OCI-LY7 (cell line): ENCODE measurements around the gene ENTR1. TPM values are rescaled to one million over a fixed set of nuclear protein-coding genes. Genes with fewer than 3 reads are reported as not detected.

ENCODE experiments used
- BruUV-seq: library from RNA; stranded (reverse); fragments of 400-500 nt; replicated peaks from 2 replicates; lab custom pipeline; 2021; lab: Mats Ljungman, UMichigan
- CTCF ChIA-PET: fragments of 300-600 bp; sonication (Branson Sonifier 250); formaldehyde crosslinking; loops from one replicate; lab custom pipeline; 2022; ENCODE audit warnings: antibody characterized with exemption; ENCODE audit not compliant: unreplicated experiment; lab: Charles Lee
- POLR2A ChIA-PET: fragments of 300-600 bp; sonication (Branson Sonifier 250); formaldehyde crosslinking; loops from one replicate; lab custom pipeline; 2022; ENCODE audit warnings: antibody characterized with exemption; lab: Charles Lee
- DNase-seq: peaks from one replicate; pipeline ENCODE4 v3.0.0-alpha.2; 2015; ENCODE audit warnings: low spot score
- H2AFZ ChIP-seq: fragments of 200-600 bp; sonication (generic), shearing (Covaris generic); 2 replicates; pipeline ENCODE4 v1.6.1; 2014; ENCODE audit warnings: mild to moderate bottlenecking, antibody characterized with exemption, low read length, moderate library complexity
- H3K27ac ChIP-seq: fragments of 200-600 bp; sonication (generic); 2 replicates; pipeline ENCODE4 v1.5.1; 2014; ENCODE audit warnings: mixed run types, low read depth, mild to moderate bottlenecking, moderate library complexity, low read length, inconsistent platforms; ENCODE audit not compliant: poor library complexity, severe bottlenecking
- H3K36me3 ChIP-seq: fragments of 200-600 bp; sonication (generic); 2 replicates; pipeline ENCODE4 v1.6.1; 2014; ENCODE audit warnings: mild to moderate bottlenecking, antibody characterized with exemption, low read length, moderate library complexity, mixed read lengths; ENCODE audit not compliant: insufficient read depth
- H3K4me1 ChIP-seq: fragments of 200-600 bp; sonication (generic); 2 replicates; pipeline ENCODE4 v1.5.1; 2014; ENCODE audit warnings: mild to moderate bottlenecking, low read length; ENCODE audit not compliant: insufficient read depth, poor library complexity, severe bottlenecking
- H3K4me2 ChIP-seq: fragments of 200-600 bp; sonication (generic); 2 replicates; pipeline ENCODE4 v1.6.1; 2014; ENCODE audit warnings: mild to moderate bottlenecking, low read length
- H3K4me3 ChIP-seq: fragments of 200-600 bp; sonication (generic); 2 replicates; pipeline ENCODE4 v1.5.1; 2014; ENCODE audit warnings: mild to moderate bottlenecking, low read depth, low read length; ENCODE audit not compliant: poor library complexity, severe bottlenecking
- H3K79me2 ChIP-seq: fragments of 200-600 bp; sonication (generic); 2 replicates; pipeline ENCODE4 v1.6.1; 2016; ENCODE audit warnings: low read depth, mild to moderate bottlenecking, low read length, moderate library complexity, mixed read lengths; ENCODE audit not compliant: insufficient read depth
- H3K9me2 ChIP-seq: fragments of 200-600 bp; sonication (generic); 2 replicates; pipeline ENCODE4 v1.6.1; 2016; ENCODE audit warnings: mild to moderate bottlenecking, low read length, mixed read lengths; ENCODE audit not compliant: insufficient read depth
- H3K9me3 ChIP-seq: fragments of 200-600 bp; sonication (generic); 2 replicates; pipeline ENCODE4 v1.6.1; 2014; ENCODE audit warnings: mild to moderate bottlenecking, mixed run types, low read length, mixed read lengths
- H4K20me1 ChIP-seq: fragments of 200-600 bp; sonication (generic); 2 replicates; pipeline ENCODE4 v1.6.1; 2014; ENCODE audit warnings: mild to moderate bottlenecking, antibody characterized with exemption, low read length, moderate library complexity, mixed read lengths; ENCODE audit not compliant: insufficient read depth
- CTCF ChIP-seq: fragments of 200-600 bp; sonication (generic); conservative IDR thresholded peaks from 2 replicates; pipeline ENCODE4 v1.5.1; 2014; ENCODE audit warnings: mild to moderate bottlenecking, antibody characterized with exemption, low read length, moderate library complexity, mixed read lengths
- EZH2phosphoT487 ChIP-seq: fragments of 200-600 bp; sonication (generic); IDR thresholded peaks from 2 replicates; pipeline ENCODE4 v1.6.1; 2018; ENCODE audit warnings: low read depth, borderline replicate concordance, mild to moderate bottlenecking, mixed run types, antibody characterized with exemption, low read length, moderate library complexity, mixed read lengths
- intact Hi-C: fragments of 100-400 bp; cut with micrococcal nuclease; formaldehyde crosslinking; loops from one replicate; pipeline ENCODE4 v1.10.0; 2022; ENCODE audit not compliant: unreplicated experiment
- total RNA-seq, 2 experiments: library from RNA; depleted of rRNA in 1 of 2; stranded (reverse); fragments of >200 nt in 1 of 2; shearing (Covaris generic) in 1 of 2; gene quantifications; 2 replicates each; pipeline ENCODE4 v1.2.3, GENCODE V29; 2014 to 2022

The ENTR1 gene
- total RNA-seq, 2 experiments from 2014 or later, result 103 to 109 TPM

- Histone ChIP-seq H3K79me2 (peaks cover 10% of the 10 kb centered on the region), H2AFZ (no peak overlapping the region), H4K20me1 (no peaks in the 10 kb centered on the region), H3K27ac (no peak overlapping the region), H3K4me3 (no peak overlapping the region), H3K4me2 (no peak overlapping the region), H3K9me3 (no peaks in the 10 kb centered on the region), H3K9me2 (no peaks in the 10 kb centered on the region), H3K4me1 (peaks cover 4% of the 10 kb centered on the region), H3K36me3 (peaks cover 95% of the 10 kb centered on the region)
- intact Hi-C loops, result no loop called here
- DNase-seq, result no peak
- no TSS peak for BruUV-seq
- POLR2A ChIA-PET, result no interaction called here
- CTCF ChIA-PET, result no interaction called here
- TF ChIP-seq EZH2phosphoT487, result no peak
- no peak for TF ChIP-seq CTCF
These were observed 6.5 kb upstream of the ENTR1 start for GRCh38 chr9:136416914-136417313.

GRCh38 chr9:136416427-136416826 is 6.0 kb upstream of the ENTR1 start:
- no peaks in the 10 kb centered on the region for H4K20me1 ChIP-seq
- no peak overlapping the region for H3K27ac ChIP-seq
- TF ChIP-seq EZH2phosphoT487, result no peak
- TF ChIP-seq CTCF, result no peak
- intact Hi-C loops, result no loop called here
- no peak overlapping the region for H3K4me3 ChIP-seq
- peaks cover 9% of the 10 kb centered on the region for H3K4me1 ChIP-seq
- H3K4me2 ChIP-seq, result no peak overlapping the region
- no peak for DNase-seq
- peaks cover 15% of the 10 kb centered on the region for H3K79me2 ChIP-seq
- CTCF ChIA-PET, result no interaction called here
- BruUV-seq, result no TSS peak
- H3K9me2 ChIP-seq, result no peaks in the 10 kb centered on the region
- no peak overlapping the region for H2AFZ ChIP-seq
- H3K9me3 ChIP-seq, result no peaks in the 10 kb centered on the region
- H3K36me3 ChIP-seq, result peaks cover 93% of the 10 kb centered on the region
- POLR2A ChIA-PET, result no interaction called here

DNA sequence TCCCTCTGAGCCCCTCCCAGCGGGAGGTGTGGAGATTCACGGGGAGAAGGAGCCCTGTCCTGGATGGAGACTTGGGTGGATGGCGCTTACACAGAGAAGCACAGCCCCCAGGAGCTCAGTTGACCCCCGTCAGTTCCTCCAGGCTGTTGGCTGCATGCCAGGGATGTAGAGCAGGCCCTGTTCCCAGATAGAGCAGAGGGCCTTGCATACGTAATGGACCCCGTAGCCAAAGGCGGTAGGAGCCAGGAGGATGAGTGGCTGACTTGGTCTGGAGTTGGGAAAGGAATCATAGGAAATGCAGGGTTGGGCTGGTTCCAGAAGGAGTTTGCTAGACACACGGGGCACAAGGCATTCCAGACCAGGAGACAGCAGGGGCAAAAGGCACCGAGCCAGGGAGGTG is 2.5 kb upstream of the ENTR1 start:
- ChIA-PET POLR2A (interaction anchor here (0.5 to 0.7 kb wide), 2 partner anchors 404 to 1536 kb away, joined by 3 read pairs; no protein-coding TSS in a partner anchor), CTCF (no interaction called here)
- H3K4me3 ChIP-seq, result no peak overlapping the region
- H3K4me2 ChIP-seq, result no peak overlapping the region
- no peak overlapping the region for H2AFZ ChIP-seq
- BruUV-seq, result no TSS peak
- peaks cover 44% of the 10 kb centered on the region for H3K79me2 ChIP-seq
- H3K4me1 ChIP-seq, result peaks cover 26% of the 10 kb centered on the region
- no peaks in the 10 kb centered on the region for H4K20me1 ChIP-seq
- no peak for DNase-seq
- peaks cover 69% of the 10 kb centered on the region for H3K36me3 ChIP-seq
- TF ChIP-seq CTCF (no peak), EZH2phosphoT487 (no peak)
- intact Hi-C loops, result no loop called here
- no peaks in the 10 kb centered on the region for H3K9me2 ChIP-seq
- H3K9me3 ChIP-seq, result no peaks in the 10 kb centered on the region
- H3K27ac ChIP-seq, result no peak overlapping the region
